ENCODE measurements around the gene IARS1.

DNA sequence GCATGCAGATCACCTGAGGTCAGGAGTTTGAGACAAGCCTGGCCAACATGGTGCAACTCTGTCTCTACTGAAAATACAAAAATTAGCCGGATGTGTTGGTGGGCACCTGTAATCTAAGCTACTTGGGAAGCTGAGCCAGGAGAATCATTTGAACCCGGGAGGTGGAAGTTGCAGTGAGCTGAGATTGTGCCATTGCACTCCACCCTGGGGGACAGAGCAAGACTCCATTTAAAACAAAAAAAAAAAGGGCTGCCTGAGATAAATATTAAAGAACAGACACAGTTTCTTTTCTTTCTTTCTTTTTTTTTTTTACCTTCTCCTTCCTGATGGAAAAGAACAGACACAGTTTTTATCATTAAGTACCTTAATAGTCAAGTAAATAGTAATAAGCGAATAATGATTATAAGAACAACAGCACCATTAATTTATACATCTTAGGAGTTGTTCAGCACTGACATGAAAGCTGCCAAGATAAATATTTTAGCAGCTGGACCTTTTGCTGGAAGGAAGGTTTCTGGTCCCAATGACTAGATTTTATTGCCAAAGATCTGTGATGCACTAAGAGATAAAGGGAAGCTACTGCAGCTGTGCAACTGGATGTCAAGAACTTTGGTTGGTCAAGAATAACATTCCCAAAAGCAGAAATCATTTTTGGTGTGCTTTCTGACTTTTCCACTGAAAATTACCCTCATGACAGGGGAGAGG lies 39.2 kb upstream of the IARS1 start:
- TF ChIP-seq, protein P1, sequence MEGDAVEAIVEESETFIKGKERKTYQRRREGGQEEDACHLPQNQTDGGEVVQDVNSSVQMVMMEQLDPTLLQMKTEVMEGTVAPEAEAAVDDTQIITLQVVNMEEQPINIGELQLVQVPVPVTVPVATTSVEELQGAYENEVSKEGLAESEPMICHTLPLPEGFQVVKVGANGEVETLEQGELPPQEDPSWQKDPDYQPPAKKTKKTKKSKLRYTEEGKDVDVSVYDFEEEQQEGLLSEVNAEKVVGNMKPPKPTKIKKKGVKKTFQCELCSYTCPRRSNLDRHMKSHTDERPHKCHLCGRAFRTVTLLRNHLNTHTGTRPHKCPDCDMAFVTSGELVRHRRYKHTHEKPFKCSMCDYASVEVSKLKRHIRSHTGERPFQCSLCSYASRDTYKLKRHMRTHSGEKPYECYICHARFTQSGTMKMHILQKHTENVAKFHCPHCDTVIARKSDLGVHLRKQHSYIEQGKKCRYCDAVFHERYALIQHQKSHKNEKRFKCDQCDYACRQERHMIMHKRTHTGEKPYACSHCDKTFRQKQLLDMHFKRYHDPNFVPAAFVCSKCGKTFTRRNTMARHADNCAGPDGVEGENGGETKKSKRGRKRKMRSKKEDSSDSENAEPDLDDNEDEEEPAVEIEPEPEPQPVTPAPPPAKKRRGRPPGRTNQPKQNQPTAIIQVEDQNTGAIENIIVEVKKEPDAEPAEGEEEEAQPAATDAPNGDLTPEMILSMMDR (IDR thresholded peaks at IDR 0.05), result no peak
- no peak for TF ChIP-seq POLR2AphosphoS5 (IDR thresholded peaks at IDR 0.05)

All from breast epithelium (tissue), 3 donors.